HG03342 (cell line): ENCODE results near the gene CTDP1.
"Not testable (repeated sequence)": the region's sequence is repeated elsewhere in the genome, so short reads cannot be mapped to it uniquely, and the experiment has no call there.

Experiments used
- ATAC-seq: cut with Tn5 transposase; IDR thresholded peaks from one replicate; pipeline ENCODE4 v1.9.1; 2021; ENCODE audit warnings: mild to moderate bottlenecking, moderate library complexity; ENCODE audit not compliant: unreplicated experiment

The CTDP1 gene

GRCh38 chr18:79697178-79697577 is 17.6 kb downstream of the CTDP1 start:
- ATAC-seq: no peak

DNA sequence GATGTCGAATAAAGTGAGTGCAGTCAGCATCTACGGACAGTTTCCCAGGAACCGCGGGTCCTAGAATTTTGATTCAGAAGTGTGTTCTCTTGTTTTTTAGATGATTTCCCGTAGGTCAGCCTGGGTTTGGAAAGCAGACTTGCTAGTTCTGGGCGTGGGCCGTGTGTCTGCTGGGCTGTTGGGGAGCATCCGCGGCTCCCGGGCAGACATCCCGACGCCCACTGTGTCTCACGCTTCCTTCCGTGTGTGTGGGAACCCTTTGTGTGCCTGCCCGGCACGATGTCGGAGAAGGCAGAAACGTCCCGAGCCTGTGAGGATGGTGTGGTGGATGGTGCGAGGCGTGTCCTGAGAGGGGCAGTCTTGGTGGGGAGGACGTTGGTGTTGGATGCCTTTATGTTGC is 18.4 kb downstream of the CTDP1 start:
- no peak for ATAC-seq

- ATAC-seq: no peak
These were observed 19.2 kb downstream of the CTDP1 start for GRCh38 chr18:79698668-79699335.

DNA sequence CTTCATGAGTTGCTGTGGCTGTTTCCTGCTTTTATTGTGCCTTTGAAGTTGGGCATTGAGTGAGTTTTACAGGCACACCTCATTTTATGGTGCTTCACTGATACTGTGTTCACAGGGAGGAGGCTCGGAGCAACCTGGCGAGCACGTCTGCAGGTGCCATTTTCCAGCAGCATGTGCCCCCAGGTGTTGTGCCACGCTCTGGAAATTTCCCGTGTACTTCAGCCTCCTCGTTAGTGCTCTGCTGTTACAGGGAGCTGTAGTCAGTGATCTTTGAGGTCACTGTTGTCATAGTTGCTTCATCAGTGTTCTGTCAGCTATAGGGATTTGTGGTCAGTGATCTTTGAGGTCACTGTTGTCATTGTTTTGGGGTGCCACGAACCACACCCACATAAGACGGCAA is 20.1 kb downstream of the CTDP1 start:
- no peak for ATAC-seq

DNA sequence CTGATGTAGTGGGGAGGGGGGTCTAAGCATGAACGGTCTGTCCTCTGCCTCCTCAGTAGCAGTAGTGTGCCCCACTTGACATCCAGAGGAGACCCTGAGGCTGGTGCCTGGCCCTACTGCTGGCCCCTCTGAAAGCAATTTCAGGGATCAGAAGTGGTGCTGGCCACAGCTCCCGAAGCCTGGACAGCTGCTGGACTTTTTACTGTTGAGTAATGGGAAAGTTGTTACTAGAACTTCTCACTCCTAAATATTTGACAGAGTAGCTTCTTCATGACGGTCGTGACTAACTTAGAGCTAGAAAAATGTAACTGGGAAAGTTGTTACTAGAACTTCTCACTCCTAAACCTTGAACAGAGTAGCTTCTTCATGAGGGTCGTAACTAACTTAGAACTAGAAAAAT is 23.3 kb downstream of the CTDP1 start:
- no peak for ATAC-seq

GRCh38 chr18:79704631-79705030 is 25.0 kb downstream of the CTDP1 start:
- no peak for ATAC-seq

DNA sequence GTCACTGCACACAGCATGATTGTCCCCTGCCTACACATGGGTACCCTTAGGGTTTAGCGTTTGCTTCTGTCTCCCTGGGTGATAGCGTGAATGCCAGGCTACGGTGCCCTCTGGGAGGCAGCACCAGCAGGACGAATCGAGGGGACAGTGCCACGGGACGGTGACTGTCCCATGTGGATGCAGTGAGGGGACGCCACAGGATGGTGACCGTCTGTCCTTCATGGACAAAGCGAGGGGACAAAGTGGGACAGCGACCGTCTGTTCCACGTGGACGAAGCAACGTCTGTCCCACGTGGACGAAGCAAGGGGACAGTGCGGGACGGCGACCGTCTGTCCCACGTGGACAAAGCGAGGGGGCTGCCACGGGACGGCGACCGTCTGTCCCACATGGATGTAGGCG is 25.7 kb downstream of the CTDP1 start:
- ATAC-seq: no peak

- ATAC-seq: no peak
These were observed 26.4 kb downstream of the CTDP1 start for GRCh38 chr18:79706006-79706405.

- no peak for ATAC-seq
These were observed 27.1 kb downstream of the CTDP1 start for GRCh38 chr18:79706658-79707057.

DNA sequence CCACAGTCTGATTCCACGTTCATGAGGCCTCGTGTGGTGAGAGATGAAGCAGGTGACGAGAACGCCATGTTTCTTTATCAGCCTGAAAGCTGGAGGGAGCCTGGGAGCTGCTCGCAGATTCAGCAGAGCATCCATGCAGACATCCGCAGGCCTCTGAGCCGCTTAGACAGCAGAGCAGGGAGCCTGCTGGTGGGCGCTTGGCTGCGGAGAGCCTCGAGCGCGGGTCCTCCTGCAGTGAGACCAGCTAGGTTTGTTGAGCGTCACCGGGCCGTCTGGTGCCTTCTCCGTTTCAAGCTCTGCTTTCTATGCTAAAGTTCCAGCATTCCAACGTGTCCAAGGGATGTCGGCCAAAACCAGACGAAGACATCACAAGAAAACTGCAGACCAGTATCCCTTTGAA is 27.6 kb downstream of the CTDP1 start:
- no peak for ATAC-seq

- ATAC-seq: no peak
These were observed 28.1 kb downstream of the CTDP1 start for GRCh38 chr18:79707671-79708070.

DNA sequence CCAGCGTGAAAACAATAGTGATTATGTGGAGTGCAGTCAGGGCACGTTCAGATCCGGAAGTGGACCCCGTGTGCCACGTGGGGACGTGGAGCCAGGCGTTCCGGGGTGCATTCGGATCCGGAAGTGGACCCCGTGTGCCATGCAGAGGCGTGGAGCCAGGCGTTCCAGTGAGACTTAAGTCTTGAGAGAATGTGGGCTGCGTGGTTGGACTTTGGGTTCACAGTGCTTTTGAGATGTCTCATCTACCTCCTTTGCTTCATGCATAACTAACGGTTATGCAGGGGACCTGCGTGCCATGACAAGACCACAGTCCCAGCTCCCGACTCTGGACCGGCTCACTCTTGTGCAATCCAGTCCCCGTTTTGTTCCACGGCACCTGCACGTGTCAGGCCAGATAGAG is 28.8 kb downstream of the CTDP1 start:
- ATAC-seq: no peak

DNA sequence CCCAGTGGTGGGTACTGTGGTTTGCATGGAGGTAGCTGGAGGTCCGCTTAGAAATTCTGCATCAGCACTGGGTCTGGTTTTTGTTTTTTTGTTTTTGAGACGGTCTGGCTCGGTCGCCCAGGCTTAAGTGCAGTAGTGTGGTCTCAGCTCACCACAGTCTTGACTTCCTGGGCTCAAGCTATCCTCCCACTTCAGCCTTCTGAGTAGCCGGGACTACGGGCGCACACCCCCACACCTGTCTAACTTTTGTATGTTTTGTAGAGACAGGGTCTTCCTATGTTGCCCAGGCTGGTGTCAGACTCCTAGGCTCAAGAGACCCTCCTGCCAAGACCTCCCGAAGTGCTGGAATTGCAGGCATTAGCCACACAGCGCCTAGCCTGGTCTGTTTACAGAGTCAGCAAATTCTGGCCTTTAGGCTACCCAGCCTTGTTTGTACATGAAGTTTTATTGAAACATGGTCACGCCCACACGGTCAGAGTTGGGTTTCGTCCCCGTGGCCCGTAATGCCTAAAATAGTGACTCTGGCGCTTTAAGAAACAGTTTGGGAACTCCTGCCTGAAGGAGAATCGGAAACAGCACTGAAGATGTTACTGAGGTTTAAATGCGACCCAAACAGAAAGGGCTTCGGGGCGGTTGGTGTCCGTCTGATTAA is 32.7 kb downstream of the CTDP1 start:
- ATAC-seq: no peak

DNA sequence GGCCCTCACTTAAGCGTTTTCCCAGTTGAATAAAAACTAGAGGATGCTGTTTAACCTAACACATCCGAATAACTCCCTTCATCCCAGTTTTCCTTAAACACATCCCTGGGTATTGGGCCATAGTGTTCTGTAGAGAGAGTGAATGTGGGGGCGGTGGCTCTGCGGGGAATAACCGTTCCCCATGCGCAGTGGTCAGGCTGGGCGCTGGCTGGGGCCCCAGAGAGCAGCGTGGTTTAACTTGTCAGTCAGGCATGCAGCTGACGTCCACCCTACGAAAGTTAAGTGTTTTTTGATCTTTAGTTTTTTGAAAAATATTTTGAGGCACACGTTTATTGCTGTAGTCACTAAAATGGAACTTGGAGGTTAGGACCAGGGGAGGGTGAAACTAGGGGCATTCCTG is 33.7 kb downstream of the CTDP1 start:
- ATAC-seq: no peak

- no peak for ATAC-seq
These were observed 35.1 kb downstream of the CTDP1 start for GRCh38 chr18:79714531-79715240.

DNA sequence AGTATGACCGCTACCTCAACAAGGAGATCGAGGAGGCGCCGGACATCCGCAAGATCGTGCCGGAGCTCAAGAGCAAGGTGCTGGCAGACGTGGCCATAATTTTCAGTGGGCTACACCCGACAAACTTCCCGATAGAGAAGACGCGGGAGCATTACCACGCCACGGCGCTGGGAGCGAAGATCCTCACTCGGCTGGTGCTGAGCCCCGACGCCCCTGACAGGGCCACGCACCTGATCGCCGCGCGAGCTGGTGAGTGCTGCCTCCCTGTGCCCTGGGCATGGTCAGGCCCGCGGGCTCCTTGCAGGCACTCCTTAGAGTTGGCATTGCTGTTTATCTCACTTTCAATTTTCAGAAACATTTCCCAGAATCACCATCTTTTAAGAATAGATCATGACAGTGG is 35.7 kb downstream of the CTDP1 start:
- no peak for ATAC-seq

DNA sequence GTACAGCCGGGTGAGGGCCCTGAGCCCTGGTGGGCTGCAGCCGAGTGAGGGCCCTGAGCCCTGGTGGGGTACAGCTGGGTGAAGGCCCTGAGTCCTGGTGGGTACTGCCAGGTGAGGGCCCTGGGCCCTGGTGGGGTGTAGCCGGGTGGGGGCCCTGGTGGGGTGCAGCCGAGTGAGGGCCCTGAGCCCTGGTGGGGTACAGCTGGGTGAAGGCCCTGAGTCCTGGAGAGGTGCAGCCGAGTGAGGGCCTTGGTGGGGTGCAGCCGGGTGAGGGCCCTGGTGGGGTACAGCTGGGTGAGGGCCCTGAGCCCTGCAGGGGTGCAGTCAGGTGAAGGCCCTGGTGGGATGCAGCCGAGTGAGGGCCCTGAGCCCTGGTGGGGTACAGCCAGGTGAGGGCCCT is 37.5 kb downstream of the CTDP1 start:
- ATAC-seq: no peak

GRCh38 chr18:79717555-79718074 is 38.0 kb downstream of the CTDP1 start:
- no peak for ATAC-seq

DNA sequence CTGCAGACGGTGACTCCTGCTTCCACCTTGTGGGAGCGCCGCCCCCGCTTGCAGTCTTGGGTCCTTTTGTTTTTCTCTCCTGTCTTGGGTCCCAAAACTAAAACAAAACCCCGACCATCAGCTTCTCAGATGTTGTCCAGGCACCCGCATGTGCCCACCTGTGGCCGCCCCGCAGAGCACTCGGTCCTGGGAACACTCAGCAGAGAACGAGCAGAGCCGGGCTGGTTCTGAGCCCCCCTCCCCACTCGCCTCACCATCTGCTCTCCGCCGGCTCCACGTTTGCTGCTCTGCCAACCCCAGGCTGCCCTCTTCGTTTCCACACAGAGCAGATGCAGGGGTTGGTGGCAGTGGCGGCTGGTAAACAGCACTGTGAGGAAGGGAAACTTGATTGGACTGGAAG is 38.5 kb downstream of the CTDP1 start:
- ATAC-seq: no peak

- ATAC-seq: no peak
These were observed 39.4 kb downstream of the CTDP1 start for GRCh38 chr18:79718878-79719477.

- not testable (repeated sequence) for ATAC-seq
These were observed 40.1 kb downstream of the CTDP1 start for GRCh38 chr18:79719478-79720358.
